ENCODE measurements around the gene TNFSF13B.

TNFSF13B gene

GRCh38 chr13:108345016-108345415, 75.5 kb downstream of the TNFSF13B start:
- DNase-seq (ENCODE audit: low read depth in 4 of 4, low spot score in 1 of 4): no peak

- DNase-seq (ENCODE audit: low read depth in 4 of 4, low spot score in 1 of 4): no peak
These were observed 76.9 kb downstream of the TNFSF13B start for GRCh38 chr13:108346376-108346775.

GRCh38 chr13:108349269-108349668, 79.8 kb downstream of the TNFSF13B start:
- no peak for DNase-seq (ENCODE audit: low read depth in 4 of 4, low spot score in 1 of 4)

GRCh38 chr13:108350579-108350978, 81.1 kb downstream of the TNFSF13B start:
- DNase-seq (ENCODE audit: low read depth in 4 of 4, low spot score in 1 of 4): no peak

- no peak for DNase-seq (ENCODE audit: low read depth in 4 of 4, low spot score in 1 of 4)
These were observed 83.1 kb downstream of the TNFSF13B start for GRCh38 chr13:108352599-108352998.

GRCh38 chr13:108357228-108357627, 87.7 kb downstream of the TNFSF13B start:
- no peak for DNase-seq (ENCODE audit: low read depth in 4 of 4, low spot score in 1 of 4)
